GM06990 (cell line): Measurements from ENCODE around the gene PTPN4.

ENCODE experiments used
- DNase-seq: peaks from one replicate; pipeline ENCODE4 v3.0.0-alpha.2; 2011; ENCODE audit not compliant: insufficient read length; ENCODE audit errors: extremely low read depth
- H3K27me3 ChIP-seq: replicated peaks from 2 replicates; pipeline ENCODE4 v1.6.0; 2011; ENCODE audit warnings: low read length; ENCODE audit not compliant: control insufficient read depth, insufficient read depth
- H3K36me3 ChIP-seq: 2 replicates; pipeline ENCODE4 v1.5.1; 2011; ENCODE audit warnings: low read length; ENCODE audit not compliant: control insufficient read depth, insufficient read depth
- H3K4me3 ChIP-seq: replicated peaks from 2 replicates; pipeline ENCODE4 v1.5.1; 2011; ENCODE audit warnings: low read depth, mild to moderate bottlenecking, control low read depth, low read length
- TF ChIP-seq, protein P1 (sequence below): IDR thresholded peaks from 2 replicates; pipeline ENCODE4 v1.5.1; 2011; ENCODE audit warnings: low read length, control low read depth, mild to moderate bottlenecking, inconsistent platforms; ENCODE audit not compliant: insufficient read depth, poor library complexity, severe bottlenecking

PTPN4 gene

GRCh38 chr2:119744335-119744939 is 15.3 kb upstream of the PTPN4 start:
- TF ChIP-seq, protein P1, sequence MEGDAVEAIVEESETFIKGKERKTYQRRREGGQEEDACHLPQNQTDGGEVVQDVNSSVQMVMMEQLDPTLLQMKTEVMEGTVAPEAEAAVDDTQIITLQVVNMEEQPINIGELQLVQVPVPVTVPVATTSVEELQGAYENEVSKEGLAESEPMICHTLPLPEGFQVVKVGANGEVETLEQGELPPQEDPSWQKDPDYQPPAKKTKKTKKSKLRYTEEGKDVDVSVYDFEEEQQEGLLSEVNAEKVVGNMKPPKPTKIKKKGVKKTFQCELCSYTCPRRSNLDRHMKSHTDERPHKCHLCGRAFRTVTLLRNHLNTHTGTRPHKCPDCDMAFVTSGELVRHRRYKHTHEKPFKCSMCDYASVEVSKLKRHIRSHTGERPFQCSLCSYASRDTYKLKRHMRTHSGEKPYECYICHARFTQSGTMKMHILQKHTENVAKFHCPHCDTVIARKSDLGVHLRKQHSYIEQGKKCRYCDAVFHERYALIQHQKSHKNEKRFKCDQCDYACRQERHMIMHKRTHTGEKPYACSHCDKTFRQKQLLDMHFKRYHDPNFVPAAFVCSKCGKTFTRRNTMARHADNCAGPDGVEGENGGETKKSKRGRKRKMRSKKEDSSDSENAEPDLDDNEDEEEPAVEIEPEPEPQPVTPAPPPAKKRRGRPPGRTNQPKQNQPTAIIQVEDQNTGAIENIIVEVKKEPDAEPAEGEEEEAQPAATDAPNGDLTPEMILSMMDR, result no peak
- H3K4me3 ChIP-seq, result no peak overlapping the region
- DNase-seq, result no peak
- no peaks in the 10 kb centered on the region for H3K36me3 ChIP-seq
- H3K27me3 ChIP-seq, result no peaks in the 10 kb centered on the region

DNA sequence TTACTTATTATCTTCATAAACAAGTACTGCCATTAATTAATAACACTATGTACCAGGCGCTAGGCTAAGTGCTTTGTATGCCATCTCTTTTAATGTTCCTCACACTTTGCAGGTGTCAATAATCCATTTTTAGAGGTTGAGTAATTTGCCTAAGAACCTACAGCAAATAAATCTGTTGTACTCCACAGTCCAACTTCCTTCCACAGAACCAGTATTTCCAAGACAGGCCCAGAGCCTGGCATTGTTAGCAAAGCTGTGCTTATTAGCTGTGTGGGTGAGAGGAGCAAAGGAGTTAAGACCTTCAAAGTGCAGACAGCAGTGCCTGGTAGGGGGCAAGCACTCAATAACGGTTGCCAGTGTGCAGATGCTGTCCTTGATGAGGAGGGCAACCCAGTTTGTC is 14.2 kb upstream of the PTPN4 start:
- no peak overlapping the region for H3K4me3 ChIP-seq

GRCh38 chr2:119746836-119747686 is 12.7 kb upstream of the PTPN4 start:
- TF ChIP-seq, protein P1, result no peak
- no peaks in the 10 kb centered on the region for H3K27me3 ChIP-seq
- no peak for DNase-seq
- H3K4me3 ChIP-seq, result no peak overlapping the region
- H3K36me3 ChIP-seq, result no peaks in the 10 kb centered on the region

More for the DNA sequence above, 14.2 kb upstream of the PTPN4 start:
- no peaks in the 10 kb centered on the region for H3K36me3 ChIP-seq
- no peak for DNase-seq
- TF ChIP-seq, protein P1, result no peak
- no peaks in the 10 kb centered on the region for H3K27me3 ChIP-seq

DNA sequence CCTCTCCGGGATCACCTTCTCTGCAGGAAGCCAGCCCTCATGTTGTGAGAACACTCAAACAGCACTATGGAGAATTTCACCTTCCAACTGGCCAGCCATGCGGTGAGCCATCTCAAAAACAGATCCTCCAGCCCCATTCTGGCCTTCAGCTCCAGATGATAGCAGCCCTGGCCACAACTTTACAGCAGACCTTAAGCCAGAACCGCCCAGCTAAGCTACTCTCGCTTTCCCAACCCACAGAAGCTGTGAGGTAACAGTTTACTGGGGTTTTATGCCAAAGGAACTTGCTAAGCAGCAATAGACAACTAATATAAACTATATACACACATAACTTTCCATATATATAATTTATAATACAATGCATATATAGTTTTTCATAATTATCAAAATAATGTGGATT is 11.6 kb upstream of the PTPN4 start:
- H3K36me3 ChIP-seq, result no peaks in the 10 kb centered on the region
- H3K4me3 ChIP-seq, result no peak overlapping the region
- no peak for DNase-seq
- H3K27me3 ChIP-seq, result no peaks in the 10 kb centered on the region
- TF ChIP-seq, protein P1, result no peak

- Histone ChIP-seq H3K36me3 (no peaks in the 10 kb centered on the region), H3K4me3 (no peak overlapping the region), H3K27me3 (no peaks in the 10 kb centered on the region)
- DNase-seq, result no peak
- TF ChIP-seq, protein P1, result no peak
Measured at GRCh38 chr2:119749477-119750012, 10.2 kb upstream of the PTPN4 start.
